GM12892 (cell line): ENCODE results near the gene KCNC1.

Experiments used
- POLR2A ChIP-seq: IDR thresholded peaks from 2 replicates; pipeline ENCODE4 v1.6.1; 2011; ENCODE audit warnings: low read depth, low read length, control low read depth
- POLR2AphosphoS5 ChIP-seq: IDR thresholded peaks from 2 replicates; pipeline ENCODE4 v1.6.1; 2011; ENCODE audit warnings: low read depth, low read length, control low read depth
- TAF1 ChIP-seq: IDR thresholded peaks from 2 replicates; pipeline ENCODE4 v1.6.1; 2011; ENCODE audit warnings: low read depth, mild to moderate bottlenecking, control low read depth, low read length, borderline replicate concordance

DNA sequence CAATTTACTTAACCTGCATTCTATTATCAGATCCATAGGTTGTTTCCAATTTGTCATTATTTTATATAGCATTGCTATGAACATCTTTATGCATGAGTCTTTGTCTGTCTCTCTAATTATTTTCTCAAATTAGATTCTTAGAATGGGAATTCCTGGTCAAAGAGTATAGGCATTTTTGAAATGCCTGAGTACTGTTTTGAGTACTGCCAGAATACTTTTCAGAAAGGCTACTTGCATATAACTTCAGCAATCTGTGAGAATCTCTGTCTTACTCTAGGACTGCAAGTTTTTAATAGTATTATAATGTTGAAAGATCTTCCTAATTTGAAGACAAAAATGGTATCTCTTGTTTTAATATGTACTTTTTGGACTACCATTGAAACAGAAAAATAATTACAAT, 56.6 kb downstream of the KCNC1 start:
- no peak for TF ChIP-seq POLR2AphosphoS5
- no peak for TF ChIP-seq POLR2A
- TF ChIP-seq TAF1, result no peak
